OCI-LY7 (cell line): ENCODE results near the gene KCTD18. TPM values are rescaled to one million over a fixed set of nuclear protein-coding genes. Genes with fewer than 3 reads are reported as not detected.

Source experiments
- BruUV-seq: library from RNA; stranded (reverse); fragments of 400-500 nt; replicated peaks from 2 replicates; lab custom pipeline; 2021; lab: Mats Ljungman, UMichigan
- CTCF ChIA-PET: fragments of 300-600 bp; sonication (Branson Sonifier 250); formaldehyde crosslinking; loops from one replicate; lab custom pipeline; 2022; ENCODE audit warnings: antibody characterized with exemption; ENCODE audit not compliant: unreplicated experiment; lab: Charles Lee
- POLR2A ChIA-PET: fragments of 300-600 bp; sonication (Branson Sonifier 250); formaldehyde crosslinking; loops from one replicate; lab custom pipeline; 2022; ENCODE audit warnings: antibody characterized with exemption; lab: Charles Lee
- DNase-seq: peaks from one replicate; pipeline ENCODE4 v3.0.0-alpha.2; 2015; ENCODE audit warnings: low spot score
- H2AFZ ChIP-seq: fragments of 200-600 bp; sonication (generic), shearing (Covaris generic); 2 replicates; pipeline ENCODE4 v1.6.1; 2014; ENCODE audit warnings: mild to moderate bottlenecking, antibody characterized with exemption, low read length, moderate library complexity
- H3K27ac ChIP-seq: fragments of 200-600 bp; sonication (generic); 2 replicates; pipeline ENCODE4 v1.5.1; 2014; ENCODE audit warnings: mixed run types, low read depth, mild to moderate bottlenecking, moderate library complexity, low read length, inconsistent platforms; ENCODE audit not compliant: poor library complexity, severe bottlenecking
- H3K36me3 ChIP-seq: fragments of 200-600 bp; sonication (generic); 2 replicates; pipeline ENCODE4 v1.6.1; 2014; ENCODE audit warnings: mild to moderate bottlenecking, antibody characterized with exemption, low read length, moderate library complexity, mixed read lengths; ENCODE audit not compliant: insufficient read depth
- H3K4me1 ChIP-seq: fragments of 200-600 bp; sonication (generic); 2 replicates; pipeline ENCODE4 v1.5.1; 2014; ENCODE audit warnings: mild to moderate bottlenecking, low read length; ENCODE audit not compliant: insufficient read depth, poor library complexity, severe bottlenecking
- H3K4me2 ChIP-seq: fragments of 200-600 bp; sonication (generic); 2 replicates; pipeline ENCODE4 v1.6.1; 2014; ENCODE audit warnings: mild to moderate bottlenecking, low read length
- H3K4me3 ChIP-seq: fragments of 200-600 bp; sonication (generic); 2 replicates; pipeline ENCODE4 v1.5.1; 2014; ENCODE audit warnings: mild to moderate bottlenecking, low read depth, low read length; ENCODE audit not compliant: poor library complexity, severe bottlenecking
- H3K79me2 ChIP-seq: fragments of 200-600 bp; sonication (generic); 2 replicates; pipeline ENCODE4 v1.6.1; 2016; ENCODE audit warnings: low read depth, mild to moderate bottlenecking, low read length, moderate library complexity, mixed read lengths; ENCODE audit not compliant: insufficient read depth
- H3K9me2 ChIP-seq: fragments of 200-600 bp; sonication (generic); 2 replicates; pipeline ENCODE4 v1.6.1; 2016; ENCODE audit warnings: mild to moderate bottlenecking, low read length, mixed read lengths; ENCODE audit not compliant: insufficient read depth
- H3K9me3 ChIP-seq: fragments of 200-600 bp; sonication (generic); 2 replicates; pipeline ENCODE4 v1.6.1; 2014; ENCODE audit warnings: mild to moderate bottlenecking, mixed run types, low read length, mixed read lengths
- H4K20me1 ChIP-seq: fragments of 200-600 bp; sonication (generic); 2 replicates; pipeline ENCODE4 v1.6.1; 2014; ENCODE audit warnings: mild to moderate bottlenecking, antibody characterized with exemption, low read length, moderate library complexity, mixed read lengths; ENCODE audit not compliant: insufficient read depth
- CTCF ChIP-seq: fragments of 200-600 bp; sonication (generic); conservative IDR thresholded peaks from 2 replicates; pipeline ENCODE4 v1.5.1; 2014; ENCODE audit warnings: mild to moderate bottlenecking, antibody characterized with exemption, low read length, moderate library complexity, mixed read lengths
- EZH2phosphoT487 ChIP-seq: fragments of 200-600 bp; sonication (generic); IDR thresholded peaks from 2 replicates; pipeline ENCODE4 v1.6.1; 2018; ENCODE audit warnings: low read depth, borderline replicate concordance, mild to moderate bottlenecking, mixed run types, antibody characterized with exemption, low read length, moderate library complexity, mixed read lengths
- intact Hi-C: fragments of 100-400 bp; cut with micrococcal nuclease; formaldehyde crosslinking; loops from one replicate; pipeline ENCODE4 v1.10.0; 2022; ENCODE audit not compliant: unreplicated experiment
- total RNA-seq, 2 experiments: library from RNA; depleted of rRNA in 1 of 2; stranded (reverse); fragments of >200 nt in 1 of 2; shearing (Covaris generic) in 1 of 2; gene quantifications; 2 replicates each; pipeline ENCODE4 v1.2.3, GENCODE V29; 2014 to 2022

KCTD18 gene
- total RNA-seq, 2 experiments from 2014 or later, result 10.9 to 16.2 TPM

GRCh38 chr2:200448455-200448854 is 61.4 kb downstream of the KCTD18 start:
- ChIA-PET CTCF (interaction anchor here (1.1 kb wide), 1 partner anchor 22 kb away, joined by 3 read pairs; no protein-coding TSS in a partner anchor), POLR2A (interaction anchor here (0.6 to 2.2 kb wide), 3 partner anchors 11 to 1247 kb away, joined by 3 to 9 read pairs (median 3); no protein-coding TSS in a partner anchor)
- no peak overlapping the region for H3K27ac ChIP-seq
- H3K4me3 ChIP-seq, result no peak overlapping the region
- peaks cover 12% of the 10 kb centered on the region for H3K4me1 ChIP-seq
- no peak for DNase-seq
- no peak overlapping the region for H2AFZ ChIP-seq
- BruUV-seq, result no TSS peak
- H3K9me2 ChIP-seq, result no peaks in the 10 kb centered on the region
- no peaks in the 10 kb centered on the region for H3K79me2 ChIP-seq
- no peaks in the 10 kb centered on the region for H3K36me3 ChIP-seq
- H3K9me3 ChIP-seq, result peaks cover 5% of the 10 kb centered on the region; the same call in 1 of the 2 replicates
- no peaks in the 10 kb centered on the region for H4K20me1 ChIP-seq
- intact Hi-C loops, result no loop called here
- TF ChIP-seq EZH2phosphoT487, result no peak
- no peak for TF ChIP-seq CTCF
- no peak overlapping the region for H3K4me2 ChIP-seq

GRCh38 chr2:200447139-200447855 is 62.6 kb downstream of the KCTD18 start:
- POLR2A ChIA-PET, result interaction anchor here (1.4 kb wide), 1 partner anchor 8 kb away, joined by 3 read pairs; no protein-coding TSS in a partner anchor

More at GRCh38 chr2:200447139-200447855, 62.6 kb downstream of the KCTD18 start:
- Histone ChIP-seq H4K20me1 (no peaks in the 10 kb centered on the region), H3K4me2 (no peak overlapping the region), H3K9me3 (peaks cover 3% of the 10 kb centered on the region; the same call in 1 of the 2 replicates), H3K27ac (no peak overlapping the region), H2AFZ (no peak overlapping the region), H3K9me2 (no peaks in the 10 kb centered on the region), H3K4me3 (no peak overlapping the region), H3K4me1 (peaks cover 12% of the 10 kb centered on the region), H3K36me3 (no peaks in the 10 kb centered on the region), H3K79me2 (no peaks in the 10 kb centered on the region)
- CTCF ChIA-PET, result interaction anchor here (1.1 kb wide), 1 partner anchor 23 kb away, joined by 3 read pairs; no protein-coding TSS in a partner anchor
- TF ChIP-seq EZH2phosphoT487 (no peak), CTCF (no peak)
- BruUV-seq, result no TSS peak
- intact Hi-C loops, result no loop called here
- DNase-seq, result no peak
